ENCODE results near the gene ARHGEF33.

DNA sequence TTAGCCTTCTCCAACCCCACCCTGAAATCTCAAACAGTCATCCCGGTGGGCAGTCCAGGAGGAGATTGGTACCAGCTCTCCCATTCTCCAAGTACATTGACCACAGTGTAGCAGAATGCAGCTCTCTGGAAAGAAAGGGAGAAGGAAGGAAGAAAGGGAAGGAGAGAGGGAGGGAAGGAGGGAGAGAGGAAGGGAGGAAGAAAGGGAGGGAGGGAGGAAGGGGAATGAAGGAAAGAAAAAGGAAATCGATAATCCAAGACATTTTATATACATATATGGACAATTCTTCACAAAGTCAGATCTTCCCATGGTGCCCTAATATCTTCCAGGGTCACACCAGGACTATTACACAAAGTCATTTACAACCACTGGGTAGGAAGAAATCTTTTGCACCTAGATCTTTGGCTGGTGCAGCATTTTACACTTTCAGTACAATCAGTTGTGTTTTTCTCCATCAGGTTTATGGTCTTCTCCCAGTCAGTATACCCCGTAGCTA is 58.8 kb downstream of the ARHGEF33 start:
- TF ChIP-seq GATA2 (IDR thresholded peaks at IDR 0.05; ENCODE audit: low read depth, low read length) (no peak), GATA3 (IDR thresholded peaks at IDR 0.05; ENCODE audit: low read depth, low read length) (no peak)
